Measurements from ENCODE around the gene CADM1. TPM values are rescaled to one million over a fixed set of nuclear protein-coding genes. Genes with fewer than 3 reads are reported as not detected.

Gene CADM1
- total and polyA plus RNA-seq, 2 donors from 2014 or later = 24.0 to 33.5 TPM

DNA sequence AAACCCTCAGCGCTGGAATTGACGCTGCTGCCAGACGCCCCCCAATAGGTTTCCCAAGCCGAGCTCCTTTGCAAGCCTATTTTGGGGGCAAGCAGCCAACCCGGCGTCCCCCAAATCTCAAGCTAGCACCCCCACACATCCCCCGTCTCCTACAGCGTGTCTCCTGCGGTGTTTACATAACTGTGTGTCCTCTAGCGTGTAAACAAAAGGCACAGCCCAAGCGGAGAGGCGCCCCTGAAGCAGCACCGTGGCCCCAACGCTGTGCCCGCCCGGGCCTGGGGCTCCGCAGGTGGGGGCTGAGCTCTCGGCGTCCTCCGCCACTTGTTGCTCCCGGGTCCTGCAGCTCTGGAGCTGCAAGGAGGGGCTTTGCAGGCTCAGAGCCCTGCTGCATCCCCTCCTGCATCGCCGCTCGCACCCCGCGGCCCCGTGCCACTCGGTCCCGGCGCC, 1.6 kb downstream of the CADM1 start:
- peak overlapping the region in 2 of 3 donors; percentile 17 to 50 for H3K9ac ChIP-seq (ENCODE audit: low read length in 3 of 3)
- intact Hi-C loops (cut with DNase I) = no loop called here
- DNase-seq = no peak

DNA sequence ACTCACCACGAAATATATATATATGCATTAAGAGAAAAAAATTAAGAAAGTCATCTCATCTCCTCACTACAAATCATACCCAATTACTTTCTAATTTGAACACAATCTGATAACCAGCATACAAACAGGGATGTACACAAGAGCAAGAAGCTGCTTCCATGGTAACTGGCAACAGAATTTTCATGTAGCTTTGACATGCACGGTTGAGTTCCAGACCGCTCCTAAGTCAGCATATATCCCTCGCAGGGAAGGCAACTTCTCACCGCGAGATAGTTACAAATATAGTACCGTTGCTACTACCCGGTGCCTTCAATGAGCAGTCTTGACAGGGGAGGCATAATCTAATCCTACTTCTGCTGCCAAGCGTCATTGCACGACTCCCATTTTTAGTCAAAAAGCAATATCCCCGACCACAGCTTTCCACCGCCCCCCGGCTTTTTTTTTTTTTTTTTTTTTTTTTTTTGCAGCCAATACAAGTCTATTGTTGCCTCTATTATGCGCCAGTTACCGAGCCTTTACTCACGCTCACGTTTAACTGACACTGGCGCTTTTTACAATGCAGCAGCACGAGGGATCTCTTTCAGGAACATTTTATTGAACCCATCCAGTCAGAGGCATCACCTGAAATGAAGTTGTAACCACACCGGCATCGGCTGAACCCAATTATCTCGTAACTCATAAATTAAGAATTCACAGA, 2.2 kb downstream of the CADM1 start:
- peak overlapping the region in 1 of 3 donors; percentile 17 for H3K9ac ChIP-seq (ENCODE audit: low read length in 3 of 3)
- DNase-seq = peak in 4 of 5 donors; percentile 57 to 80 (median 71)
- intact Hi-C loops (cut with DNase I) = no loop called here

More for the DNA sequence above, 1.6 kb downstream of the CADM1 start:
- no peaks in the 10 kb centered on the region for H3K9me3 ChIP-seq (ENCODE audit: control insufficient read depth in 2 of 3, insufficient read depth in 1 of 3, low read length in 3 of 3)
- TF ChIP-seq, protein P1, sequence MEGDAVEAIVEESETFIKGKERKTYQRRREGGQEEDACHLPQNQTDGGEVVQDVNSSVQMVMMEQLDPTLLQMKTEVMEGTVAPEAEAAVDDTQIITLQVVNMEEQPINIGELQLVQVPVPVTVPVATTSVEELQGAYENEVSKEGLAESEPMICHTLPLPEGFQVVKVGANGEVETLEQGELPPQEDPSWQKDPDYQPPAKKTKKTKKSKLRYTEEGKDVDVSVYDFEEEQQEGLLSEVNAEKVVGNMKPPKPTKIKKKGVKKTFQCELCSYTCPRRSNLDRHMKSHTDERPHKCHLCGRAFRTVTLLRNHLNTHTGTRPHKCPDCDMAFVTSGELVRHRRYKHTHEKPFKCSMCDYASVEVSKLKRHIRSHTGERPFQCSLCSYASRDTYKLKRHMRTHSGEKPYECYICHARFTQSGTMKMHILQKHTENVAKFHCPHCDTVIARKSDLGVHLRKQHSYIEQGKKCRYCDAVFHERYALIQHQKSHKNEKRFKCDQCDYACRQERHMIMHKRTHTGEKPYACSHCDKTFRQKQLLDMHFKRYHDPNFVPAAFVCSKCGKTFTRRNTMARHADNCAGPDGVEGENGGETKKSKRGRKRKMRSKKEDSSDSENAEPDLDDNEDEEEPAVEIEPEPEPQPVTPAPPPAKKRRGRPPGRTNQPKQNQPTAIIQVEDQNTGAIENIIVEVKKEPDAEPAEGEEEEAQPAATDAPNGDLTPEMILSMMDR (IDR thresholded peaks at IDR 0.05; ENCODE audit: borderline replicate concordance, extremely low read depth, insufficient read depth) = no peak
- H3K27ac ChIP-seq (ENCODE audit: low read depth in 2 of 2, low read length in 2 of 2) = no peak overlapping the region
- peaks cover 0 to 5% (median 0%) of the 10 kb centered on the region in 3 donors for H3K4me1 ChIP-seq (ENCODE audit: control insufficient read depth in 2 of 3, insufficient read depth in 2 of 3, low read depth in 1 of 3, low read length in 3 of 3)
- H3K36me3 ChIP-seq (ENCODE audit: control insufficient read depth in 2 of 3, insufficient read depth in 3 of 3, low read length in 3 of 3) = no peaks in the 10 kb centered on the region
- FAIRE-seq = no peak
- no peaks in the 10 kb centered on the region for H3K27me3 ChIP-seq (ENCODE audit: control insufficient read depth, insufficient read depth, low read length)
- H3K4me3 ChIP-seq (ENCODE audit: low read length in 3 of 3) = peak overlapping the region; percentile 59 to 91 (median 64)

DNA sequence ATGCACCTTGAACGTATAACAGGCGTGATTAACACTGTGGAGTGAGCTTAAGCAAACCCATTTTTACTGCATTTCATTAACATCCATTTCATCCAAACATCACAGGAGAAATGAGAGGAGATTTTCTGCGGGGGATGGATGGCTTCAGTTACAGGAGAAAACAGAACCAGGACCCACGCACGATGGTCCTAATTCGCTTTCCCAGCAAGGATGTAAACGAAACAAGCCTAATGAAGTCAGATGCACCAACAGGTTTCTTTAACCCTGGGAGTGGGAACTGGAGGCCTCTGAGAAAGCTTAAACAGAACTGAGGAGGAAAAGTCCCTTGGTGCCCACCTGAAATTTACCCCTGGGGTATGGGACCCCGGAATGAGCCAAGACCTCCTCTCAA, 2.7 kb downstream of the CADM1 start:
- Histone ChIP-seq H3K36me3 (ENCODE audit: control insufficient read depth in 2 of 3, insufficient read depth in 3 of 3, low read length in 3 of 3) (no peaks in the 10 kb centered on the region), H3K27me3 (ENCODE audit: control insufficient read depth, insufficient read depth, low read length) (no peaks in the 10 kb centered on the region), H3K27ac (ENCODE audit: low read depth in 2 of 2, low read length in 2 of 2) (no peak overlapping the region), H3K9ac (ENCODE audit: low read length in 3 of 3) (no peak overlapping the region), H3K4me3 (ENCODE audit: low read length in 3 of 3) (no peak overlapping the region), H3K9me3 (ENCODE audit: control insufficient read depth in 2 of 3, insufficient read depth in 1 of 3, low read length in 3 of 3) (no peaks in the 10 kb centered on the region), H3K4me1 (ENCODE audit: control insufficient read depth in 2 of 3, insufficient read depth in 2 of 3, low read depth in 1 of 3, low read length in 3 of 3) (peaks cover 0 to 5% (median 0%) of the 10 kb centered on the region in 3 donors)
- peak in 4 of 5 donors; percentile 44 to 73 (median 57) for DNase-seq
- FAIRE-seq = no peak
- intact Hi-C loops (cut with DNase I) = no loop called here
- TF ChIP-seq, protein P1 (IDR thresholded peaks at IDR 0.05; ENCODE audit: borderline replicate concordance, extremely low read depth, insufficient read depth) = no peak

More for the DNA sequence above, 2.2 kb downstream of the CADM1 start:
- no peak for FAIRE-seq
- Histone ChIP-seq H3K27ac (ENCODE audit: low read depth in 2 of 2, low read length in 2 of 2) (no peak overlapping the region), H3K4me1 (ENCODE audit: control insufficient read depth in 2 of 3, insufficient read depth in 2 of 3, low read depth in 1 of 3, low read length in 3 of 3) (peaks cover 0 to 5% (median 0%) of the 10 kb centered on the region in 3 donors), H3K27me3 (ENCODE audit: control insufficient read depth, insufficient read depth, low read length) (no peaks in the 10 kb centered on the region), H3K9me3 (ENCODE audit: control insufficient read depth in 2 of 3, insufficient read depth in 1 of 3, low read length in 3 of 3) (no peaks in the 10 kb centered on the region), H3K36me3 (ENCODE audit: control insufficient read depth in 2 of 3, insufficient read depth in 3 of 3, low read length in 3 of 3) (no peaks in the 10 kb centered on the region), H3K4me3 (ENCODE audit: low read length in 3 of 3) (peak overlapping the region; percentile 59 to 91 (median 64))
- TF ChIP-seq, protein P1 (IDR thresholded peaks at IDR 0.05; ENCODE audit: borderline replicate concordance, extremely low read depth, insufficient read depth) = no peak
